Activated CD4-positive, alpha-beta T cell treated with anti-CD3 and anti-CD28 coated beads, Interleukin-2, amount 50 U/mL, for 24 hours (primary cell): Measurements from ENCODE around the gene OR6A2.

Experiments
- DNase-seq, 2 donors: peaks; one replicate each; pipeline ENCODE4 v3.0.0-alpha.2; 2020; ENCODE audit warnings: low read depth in 1 of 2, low spot score in 1 of 2

Gene OR6A2

GRCh38 chr11:6757373-6757967, 42.0 kb downstream of the OR6A2 start:
- peak; percentile 8 to 55 for DNase-seq

- no peak for DNase-seq
These were observed 43.5 kb downstream of the OR6A2 start for GRCh38 chr11:6755953-6756347.

GRCh38 chr11:6755303-6755952, 44.1 kb downstream of the OR6A2 start:
- no peak for DNase-seq

DNA sequence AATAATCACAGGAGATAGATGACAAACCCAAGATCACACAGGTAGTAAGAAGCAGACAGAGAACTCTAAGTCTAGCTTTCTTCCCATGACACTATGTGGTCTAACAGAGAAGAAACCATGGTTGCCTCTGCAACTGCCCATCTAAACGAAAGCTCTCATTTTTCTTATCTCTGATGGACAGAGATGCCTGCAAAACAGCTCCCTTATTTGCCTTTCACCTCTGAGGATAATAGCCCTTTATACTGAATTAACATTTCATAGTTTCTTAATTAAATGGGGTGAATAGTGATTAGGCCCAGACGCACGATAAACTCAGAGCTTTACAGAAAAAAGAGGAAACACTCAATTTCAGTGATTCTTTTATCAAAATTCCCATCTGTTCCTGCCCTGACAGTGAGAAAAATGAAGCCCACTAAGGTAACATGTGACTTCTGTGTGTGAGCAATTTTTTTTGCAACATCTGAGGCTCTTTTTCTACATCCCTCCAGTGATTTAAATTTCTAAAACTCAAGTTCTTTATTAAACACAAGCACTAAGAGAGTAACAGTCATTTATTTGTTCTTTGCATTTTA, 52.3 kb downstream of the OR6A2 start:
- DNase-seq: no peak

GRCh38 chr11:6746626-6747025, 52.9 kb downstream of the OR6A2 start:
- no peak for DNase-seq

DNA sequence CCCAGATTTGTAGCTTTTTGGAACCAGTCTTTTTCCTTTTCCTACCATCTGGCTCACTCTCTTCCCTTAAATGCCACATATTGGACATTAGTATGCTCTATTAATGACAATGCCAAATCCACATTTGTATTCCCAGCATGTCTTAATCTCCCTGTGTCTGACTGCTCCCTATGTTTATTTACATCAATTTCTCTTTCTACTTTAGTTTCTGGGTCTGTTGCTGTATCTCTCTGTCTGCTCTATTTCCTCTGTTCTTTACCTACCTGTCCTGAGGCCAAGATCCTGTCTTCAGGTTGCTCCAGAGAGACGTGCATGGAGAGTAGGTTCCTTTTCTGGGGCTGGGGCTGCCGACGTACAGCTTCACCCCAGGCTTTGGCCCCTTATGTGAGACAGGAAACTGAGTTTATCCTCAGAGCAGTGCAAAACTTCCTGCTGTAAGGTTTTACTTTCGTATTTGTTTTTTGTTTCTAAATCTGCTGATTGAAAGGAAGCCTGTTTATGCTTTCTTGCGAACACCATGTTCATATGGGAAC, 53.3 kb downstream of the OR6A2 start:
- no peak for DNase-seq

DNA sequence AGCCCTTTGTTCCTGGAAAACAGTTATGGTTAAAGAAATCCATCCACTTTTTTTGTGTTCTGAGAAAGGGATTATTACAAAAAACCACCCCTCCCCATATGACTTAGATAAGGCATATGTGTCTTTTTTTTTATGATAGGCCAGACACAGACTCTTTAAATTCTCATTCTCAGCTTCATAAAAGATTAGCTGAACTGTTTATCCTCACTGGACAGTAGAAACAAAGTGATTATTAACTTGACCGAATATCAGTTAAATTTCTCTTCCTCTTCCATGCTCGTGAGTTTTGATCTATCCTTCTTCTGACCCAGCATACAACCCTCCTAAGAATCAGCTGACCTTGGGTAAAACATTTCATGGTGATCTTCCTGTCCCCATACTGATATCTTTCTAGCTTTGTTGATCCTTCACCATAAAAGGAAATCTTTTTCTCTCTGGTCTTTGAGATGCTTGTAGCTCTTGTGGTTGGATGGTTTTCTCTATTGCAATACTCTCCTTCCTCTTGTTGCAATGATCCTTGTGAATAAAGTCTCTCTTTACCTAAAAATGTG, 53.9 kb downstream of the OR6A2 start:
- DNase-seq: no peak

DNA sequence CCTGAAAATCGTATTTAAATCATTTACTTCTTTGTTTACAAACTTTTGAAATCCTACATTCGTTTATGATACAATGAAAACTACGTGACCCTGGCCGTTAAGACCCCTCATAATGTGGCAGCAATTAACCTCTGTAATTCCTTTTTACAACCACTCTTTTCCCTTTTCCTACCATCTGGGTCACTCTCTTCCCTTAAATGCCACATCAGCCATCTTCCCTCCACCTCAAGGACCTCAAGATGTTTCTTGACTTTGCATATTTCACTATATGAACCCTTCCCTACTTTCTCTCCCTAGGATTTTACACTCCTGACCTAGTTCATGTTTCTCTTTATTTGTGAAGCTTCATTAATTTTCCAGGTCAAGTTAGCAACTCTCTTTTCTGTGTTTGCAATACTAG, 54.5 kb downstream of the OR6A2 start:
- DNase-seq: no peak

DNA sequence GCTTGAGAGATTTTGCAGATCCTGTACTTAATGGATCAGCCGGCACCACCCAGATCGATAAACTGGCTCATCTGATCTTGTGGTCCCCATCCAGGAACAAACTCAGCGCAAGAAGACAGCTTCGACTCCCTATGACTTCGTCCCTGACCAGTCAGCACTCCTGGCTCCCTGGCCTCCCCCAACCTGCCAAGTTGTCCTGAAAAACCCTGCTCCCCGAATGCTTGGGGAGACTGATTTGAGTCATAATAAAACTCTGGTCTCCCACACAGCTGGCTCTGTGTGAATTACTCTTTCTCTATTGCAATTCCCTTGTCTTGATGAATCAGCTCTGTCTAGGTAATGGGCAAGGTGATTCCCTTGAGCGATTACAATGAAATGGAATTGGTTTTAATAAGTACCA, 57.2 kb downstream of the OR6A2 start:
- no peak for DNase-seq
